Glomerular endothelial cell (primary cell): Measurements from ENCODE around the gene ZNF77. TPM values are rescaled to one million over a fixed set of nuclear protein-coding genes. Genes with fewer than 3 reads are reported as not detected.
"Not testable (repeated sequence)": the region's sequence is repeated elsewhere in the genome, so short reads cannot be mapped to it uniquely, and the experiment has no call there.

Source experiments
- DNase-seq: peaks from one replicate; pipeline ENCODE4 v3.0.0-alpha.2; 2011; ENCODE audit warnings: low read depth, low spot score; ENCODE audit errors: extremely low read depth
- total RNA-seq: library from RNA; depleted of rRNA; stranded (reverse); fragments of >200 nt; gene quantifications from 2 replicates; pipeline ENCODE4 v1.2.3, GENCODE V29; 2015

The ZNF77 gene
- total RNA-seq, result 2.7 and 3.4 TPM in 2 replicates

DNA sequence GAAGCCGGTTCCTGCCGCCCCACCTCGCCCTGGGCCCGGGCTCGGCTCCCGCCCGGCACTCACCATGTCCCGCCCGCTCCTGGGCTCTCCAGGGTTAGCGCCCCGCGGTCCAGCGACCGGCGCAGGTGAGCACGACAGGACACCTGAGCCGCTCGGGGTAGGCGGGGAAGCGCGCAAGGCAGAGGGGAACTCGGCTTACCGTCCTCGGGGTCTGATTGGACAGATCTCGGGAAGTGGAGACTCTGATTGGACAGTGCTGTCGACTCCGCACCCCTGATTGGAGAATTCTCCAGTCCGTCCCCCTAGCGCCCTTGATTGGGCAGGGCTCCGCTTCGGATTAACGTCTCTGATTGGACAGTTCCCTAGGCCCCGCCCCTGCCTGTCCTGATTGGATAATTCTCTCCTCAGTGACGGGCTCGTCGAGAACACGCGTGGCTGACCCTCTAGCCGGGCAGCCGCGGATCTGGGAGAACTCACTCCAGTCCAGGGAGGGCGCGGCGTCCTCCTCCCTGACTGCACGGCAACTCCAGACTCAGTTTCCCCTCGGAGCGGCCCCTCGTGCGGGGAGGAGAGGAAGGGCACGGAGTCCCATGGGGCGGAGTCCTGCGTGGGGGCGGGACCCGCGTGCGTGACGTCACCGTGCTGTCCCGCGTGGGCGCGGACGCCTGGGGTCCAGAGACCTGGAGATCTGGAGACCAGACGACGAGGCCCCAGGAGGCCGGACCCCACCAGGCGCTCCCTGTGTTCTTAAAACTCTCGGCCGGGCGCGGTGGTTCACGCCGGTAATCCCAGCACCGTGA is at the start of gene ZNF77:
ZNF77 (minus strand) TSS at position 197 of the 800 bp plus-strand sequence; CDS start at position 66, 131 bp downstream.
- peak; percentile 99 for DNase-seq

GRCh38 chr19:2993579-2993978 is 48.8 kb upstream of the ZNF77 start:
- DNase-seq, result no peak

- DNase-seq, result no peak
These were observed 48.2 kb upstream of the ZNF77 start for GRCh38 chr19:2992958-2993357.

- not testable (repeated sequence) for DNase-seq
These were observed 47.6 kb upstream of the ZNF77 start for GRCh38 chr19:2992333-2992732.

- DNase-seq, result no peak
These were observed 44.6 kb upstream of the ZNF77 start for GRCh38 chr19:2989236-2989946.

DNA sequence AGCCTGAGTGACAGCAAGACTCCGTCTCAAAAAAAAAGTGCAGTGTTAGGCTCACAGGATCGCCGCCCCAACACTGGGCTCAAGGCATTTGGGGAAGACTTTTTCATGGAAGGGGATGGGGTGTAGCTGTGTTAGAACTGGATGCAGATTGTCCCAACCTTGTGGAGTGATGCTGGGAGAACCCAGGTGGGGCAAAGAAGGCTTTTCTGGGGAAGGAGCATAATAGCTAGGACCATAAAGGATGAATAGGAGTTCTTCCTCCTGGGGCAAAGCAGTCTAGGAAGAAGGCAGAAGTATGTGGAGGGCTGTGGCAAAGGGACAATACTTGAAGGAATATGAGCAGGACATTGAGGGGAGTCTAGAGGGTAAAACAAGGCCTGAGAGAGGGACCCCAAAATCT is 43.8 kb upstream of the ZNF77 start:
- DNase-seq, result no peak

GRCh38 chr19:2987797-2988196 is 43.0 kb upstream of the ZNF77 start:
- DNase-seq, result no peak

GRCh38 chr19:2986951-2987524 is 42.3 kb upstream of the ZNF77 start:
- DNase-seq, result no peak

- no peak for DNase-seq
These were observed 39.4 kb upstream of the ZNF77 start for GRCh38 chr19:2984215-2984528.

GRCh38 chr19:2983351-2984214 is 38.8 kb upstream of the ZNF77 start:
- no peak for DNase-seq

DNA sequence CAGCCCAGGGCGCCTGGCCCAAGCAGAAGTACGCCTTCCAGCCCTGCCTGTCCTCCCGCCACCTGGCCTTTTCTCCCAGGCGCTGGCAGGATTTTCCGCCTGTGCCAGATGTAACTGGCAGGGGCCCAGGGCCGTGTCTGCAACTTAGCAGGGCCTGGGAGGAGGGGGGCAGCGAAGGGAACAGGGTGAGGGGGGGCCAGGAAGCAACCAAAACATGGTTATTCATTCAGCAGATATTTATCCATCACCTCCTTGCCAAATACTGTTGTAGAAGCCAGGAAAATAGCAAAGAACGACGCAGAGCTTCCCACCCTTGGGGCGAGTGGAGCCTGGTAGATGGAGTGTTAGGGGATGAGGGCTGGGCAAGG is 38.2 kb upstream of the ZNF77 start:
- DNase-seq, result no peak

DNA sequence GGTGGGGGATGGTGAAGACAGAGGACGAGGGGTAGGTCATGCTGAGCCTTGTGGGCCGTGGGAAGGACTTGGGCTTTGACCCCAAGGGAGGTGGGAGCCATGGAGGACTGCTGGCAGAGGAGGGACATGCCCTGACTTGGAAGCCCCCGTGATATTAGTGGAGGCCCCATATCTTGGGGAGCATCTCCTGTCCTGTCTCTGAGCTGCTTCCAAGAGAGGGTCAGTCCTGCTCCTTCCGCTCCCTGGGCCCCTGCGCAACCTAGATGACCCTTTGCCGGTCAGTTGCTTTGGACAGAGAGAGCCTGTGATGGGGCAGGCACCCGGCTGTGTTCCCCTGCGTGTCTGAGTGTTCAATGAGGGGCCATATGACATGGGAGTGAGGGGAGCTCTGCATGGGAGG is 37.8 kb upstream of the ZNF77 start:
- DNase-seq, result no peak

DNA sequence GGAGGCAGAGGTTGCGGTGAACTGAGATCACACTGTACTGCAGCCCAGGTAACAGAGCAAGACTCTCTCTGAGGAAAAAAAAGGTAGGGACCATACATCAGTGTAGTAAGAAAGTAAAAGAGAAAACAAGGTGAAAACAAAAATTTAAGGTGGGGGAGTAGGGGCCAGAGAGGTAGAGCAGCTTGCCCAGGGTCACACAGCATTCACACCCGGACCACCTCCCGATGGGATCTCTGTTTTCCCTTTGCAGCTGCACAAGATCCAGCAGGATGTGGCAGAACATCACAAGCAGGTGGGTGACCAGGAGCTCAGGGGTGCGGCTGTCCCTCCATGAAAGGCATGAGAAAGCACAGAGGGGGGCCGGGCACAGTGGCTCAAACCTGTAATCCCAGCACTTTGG is 37.1 kb upstream of the ZNF77 start:
- no peak for DNase-seq

- no peak for DNase-seq
These were observed 34.0 kb upstream of the ZNF77 start for GRCh38 chr19:2978772-2979171.

DNA sequence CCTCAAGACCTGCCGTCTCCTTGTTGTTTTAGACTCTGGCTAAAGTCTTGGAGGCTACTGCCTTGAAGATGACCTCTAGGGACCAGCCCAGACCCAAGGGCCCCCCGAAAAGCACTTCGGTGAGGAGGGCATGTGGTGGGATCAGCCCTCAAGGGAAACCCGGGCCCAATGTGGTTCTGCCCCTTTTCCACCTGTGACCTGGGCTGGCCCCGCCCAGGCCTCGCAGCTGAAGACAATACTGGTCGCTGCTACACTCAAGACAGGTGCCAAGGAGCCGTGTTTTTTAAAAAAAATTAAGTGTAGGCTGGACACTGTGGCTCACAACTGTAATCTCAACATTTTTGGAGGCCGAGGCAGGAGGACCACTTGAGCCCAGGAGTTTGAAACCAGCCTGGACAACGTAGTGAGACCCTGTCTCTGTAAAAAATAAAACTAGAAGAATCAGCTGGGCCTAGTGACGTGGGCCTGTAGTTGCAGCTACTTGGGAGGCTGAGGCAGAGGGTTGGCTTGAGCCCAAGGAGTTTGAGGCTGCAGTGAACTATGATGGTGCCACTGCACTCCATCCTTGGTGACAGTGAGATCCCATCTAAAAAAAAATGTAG is 33.5 kb upstream of the ZNF77 start:
- DNase-seq, result no peak

GRCh38 chr19:2977746-2978138 is 33.0 kb upstream of the ZNF77 start:
- DNase-seq, result no peak

GRCh38 chr19:2977001-2977745 is 32.4 kb upstream of the ZNF77 start, which contains the start of gene TLE6:
TLE6 (plus strand) TSS chr19:2977564; CDS start chr19:2978234, 670 bp downstream.
- DNase-seq, result no peak

DNA sequence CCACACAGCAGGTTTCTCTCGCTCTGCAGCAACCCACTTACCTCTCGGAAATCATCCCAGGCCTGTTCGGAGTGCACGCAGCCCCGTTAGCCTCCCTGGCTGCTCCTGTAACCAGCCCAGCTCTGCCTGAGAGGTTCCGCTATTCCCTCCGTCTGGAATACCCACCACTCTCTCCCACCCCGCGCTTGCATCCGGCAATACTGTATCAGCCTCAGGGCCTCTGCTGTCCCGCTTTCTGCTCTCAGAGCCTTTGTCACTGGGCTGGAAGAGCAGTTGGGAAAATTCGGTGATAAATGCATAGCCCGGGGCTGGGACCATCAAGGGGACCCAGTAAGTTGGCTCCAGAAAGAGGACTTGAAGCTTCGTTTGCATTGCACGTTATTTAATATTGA is 31.8 kb upstream of the ZNF77 start:
- DNase-seq, result no peak

- DNase-seq, result no peak
These were observed 29.7 kb upstream of the ZNF77 start for GRCh38 chr19:2974342-2975041.
